GM21390 (cell line): ENCODE results near the gene MSH5.
"Not testable (repeated sequence)": the region's sequence is repeated elsewhere in the genome, so short reads cannot be mapped to it uniquely, and the experiment has no call there.

Experiments
- ATAC-seq: cut with Tn5 transposase; IDR thresholded peaks from one replicate; pipeline ENCODE4 v1.9.1; 2021; ENCODE audit not compliant: unreplicated experiment

The MSH5 gene

DNA sequence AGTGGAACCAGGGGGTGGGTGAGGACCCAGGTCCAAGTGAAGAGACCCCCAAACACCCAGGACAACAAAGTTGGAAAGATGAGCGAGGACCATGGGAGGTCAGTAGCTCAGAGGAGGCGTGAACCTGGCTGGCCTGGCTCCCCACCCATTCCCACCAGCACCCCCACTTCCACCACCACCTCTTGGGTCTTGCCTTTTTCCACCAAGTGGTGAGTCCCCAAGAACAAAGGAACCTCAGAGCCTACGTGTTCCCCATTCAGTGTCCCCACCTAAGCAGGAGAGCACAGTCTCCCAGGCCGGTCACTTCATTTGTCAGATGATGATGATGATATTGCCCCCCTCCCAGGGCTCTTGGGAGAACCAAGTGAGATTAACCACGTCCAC lies 37.9 kb downstream of the MSH5 start:
- no peak for ATAC-seq

DNA sequence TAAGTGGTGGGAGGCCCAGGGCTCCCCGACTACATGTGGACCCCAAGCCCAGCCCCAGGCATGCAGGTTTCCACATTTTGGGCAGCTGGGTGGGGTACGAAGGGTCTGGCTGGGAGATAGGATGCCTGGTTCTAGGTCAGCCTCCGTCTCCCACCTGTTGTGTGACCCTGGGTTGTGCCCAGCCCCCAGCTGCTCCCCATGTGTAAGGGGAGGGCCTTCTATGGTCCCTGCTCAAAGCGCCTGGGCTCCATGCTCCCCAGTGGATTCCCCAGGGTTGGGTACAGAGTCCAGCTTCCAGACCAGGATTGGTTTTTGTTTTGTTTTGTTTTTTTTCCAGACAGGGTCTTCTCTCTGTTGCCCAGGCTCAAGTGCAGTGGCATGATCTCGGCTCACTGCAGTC lies 38.4 kb downstream of the MSH5 start:
- no peak for ATAC-seq

DNA sequence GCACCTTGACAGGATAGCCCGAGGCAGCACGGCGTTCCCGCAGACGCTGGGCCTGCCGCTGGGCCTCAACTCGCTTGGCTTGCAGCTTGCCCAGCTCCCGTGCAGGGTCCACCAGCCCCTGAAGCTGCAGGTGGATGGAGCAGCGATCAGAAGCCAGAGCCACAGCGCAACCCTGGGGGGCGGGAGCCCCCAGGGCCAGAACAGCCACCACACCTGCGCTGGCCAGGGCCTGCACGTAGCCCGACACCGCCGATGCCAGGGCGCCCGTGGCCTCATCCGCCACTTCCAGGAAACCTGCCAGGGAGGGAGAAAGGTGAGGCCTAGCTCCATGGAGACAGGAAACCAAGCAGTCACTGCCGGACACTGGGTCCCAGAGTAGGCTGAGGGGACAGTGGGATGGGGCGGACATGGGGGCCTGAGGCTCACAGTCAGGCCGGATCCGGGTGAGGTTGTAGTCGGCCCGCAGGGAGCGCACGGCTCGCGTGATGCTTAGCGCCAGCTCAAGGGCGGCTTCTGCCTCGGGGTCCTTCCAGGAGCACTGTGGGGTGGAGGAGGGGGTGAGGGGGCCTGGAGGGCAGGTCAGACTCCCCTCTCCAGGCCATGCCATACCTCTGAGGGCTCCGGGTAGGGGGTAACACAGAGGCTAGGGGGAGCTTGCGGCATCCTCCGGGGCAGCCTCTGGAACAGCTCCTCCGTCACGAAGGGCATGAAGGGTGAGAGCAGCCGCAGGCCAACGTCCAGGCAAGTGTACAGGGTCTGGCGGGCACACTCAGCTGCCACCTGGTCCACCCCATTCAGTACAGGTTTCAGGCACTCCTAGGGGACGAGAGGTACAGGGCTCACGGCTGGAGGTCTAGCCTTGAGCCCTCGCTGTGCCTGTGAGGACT lies 39.4 kb downstream of the MSH5 start:
- no peak for ATAC-seq

DNA sequence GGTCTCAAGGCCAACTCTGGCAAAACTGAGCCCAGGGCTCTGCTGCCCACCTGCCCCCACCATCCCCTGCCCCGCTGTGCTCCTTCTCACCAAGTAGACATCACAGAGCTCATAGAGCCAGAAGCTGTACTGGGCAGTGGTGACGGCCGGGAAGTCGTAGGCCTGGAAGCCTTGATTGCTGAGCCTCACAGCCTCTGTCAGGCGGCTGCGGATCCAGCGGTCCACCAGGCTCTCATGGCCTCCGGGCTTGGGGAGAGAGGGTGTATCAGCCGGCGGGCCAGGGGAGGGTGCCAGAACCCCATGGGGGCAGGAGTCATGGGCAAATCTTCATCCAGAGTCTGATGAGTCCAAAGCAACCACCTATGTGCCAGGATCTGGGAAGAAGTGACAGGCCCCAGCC lies 40.1 kb downstream of the MSH5 start:
- no peak for ATAC-seq

DNA sequence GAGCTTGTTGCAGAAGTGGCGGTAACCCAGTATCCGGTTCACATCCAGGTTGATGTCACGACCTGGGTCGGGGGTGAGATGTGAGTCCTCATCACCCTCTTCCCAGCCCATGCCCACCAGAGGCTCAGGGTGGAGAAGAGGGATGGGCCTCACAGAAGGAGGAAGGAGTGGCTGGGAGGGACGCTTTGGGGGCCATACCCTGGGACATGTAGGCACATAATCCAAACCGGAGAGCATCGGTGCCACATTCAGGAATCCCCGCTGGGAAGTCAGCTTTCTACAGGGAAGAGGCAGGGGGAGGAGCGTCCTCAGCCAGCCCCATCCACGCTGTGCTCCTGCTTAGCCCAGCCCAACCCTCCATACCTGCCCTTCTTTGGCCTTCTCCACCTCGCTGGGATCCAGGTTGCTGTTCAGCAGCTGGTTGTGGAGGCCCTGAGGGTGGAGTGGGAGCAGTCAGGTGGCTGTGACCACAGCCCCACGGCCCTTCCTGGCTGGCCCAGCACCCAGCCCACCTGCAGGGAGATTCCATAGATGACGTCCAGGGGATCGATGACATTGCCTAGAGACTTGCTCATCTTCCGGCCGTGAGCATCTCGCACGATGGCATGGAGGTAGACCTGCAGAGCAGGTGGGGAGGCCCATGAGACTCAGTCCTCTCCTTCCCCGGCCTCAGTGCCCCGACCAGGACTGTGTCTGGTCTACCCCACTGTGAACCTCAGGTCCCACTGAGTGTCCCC lies 40.9 kb downstream of the MSH5 start:
- no peak for ATAC-seq

DNA sequence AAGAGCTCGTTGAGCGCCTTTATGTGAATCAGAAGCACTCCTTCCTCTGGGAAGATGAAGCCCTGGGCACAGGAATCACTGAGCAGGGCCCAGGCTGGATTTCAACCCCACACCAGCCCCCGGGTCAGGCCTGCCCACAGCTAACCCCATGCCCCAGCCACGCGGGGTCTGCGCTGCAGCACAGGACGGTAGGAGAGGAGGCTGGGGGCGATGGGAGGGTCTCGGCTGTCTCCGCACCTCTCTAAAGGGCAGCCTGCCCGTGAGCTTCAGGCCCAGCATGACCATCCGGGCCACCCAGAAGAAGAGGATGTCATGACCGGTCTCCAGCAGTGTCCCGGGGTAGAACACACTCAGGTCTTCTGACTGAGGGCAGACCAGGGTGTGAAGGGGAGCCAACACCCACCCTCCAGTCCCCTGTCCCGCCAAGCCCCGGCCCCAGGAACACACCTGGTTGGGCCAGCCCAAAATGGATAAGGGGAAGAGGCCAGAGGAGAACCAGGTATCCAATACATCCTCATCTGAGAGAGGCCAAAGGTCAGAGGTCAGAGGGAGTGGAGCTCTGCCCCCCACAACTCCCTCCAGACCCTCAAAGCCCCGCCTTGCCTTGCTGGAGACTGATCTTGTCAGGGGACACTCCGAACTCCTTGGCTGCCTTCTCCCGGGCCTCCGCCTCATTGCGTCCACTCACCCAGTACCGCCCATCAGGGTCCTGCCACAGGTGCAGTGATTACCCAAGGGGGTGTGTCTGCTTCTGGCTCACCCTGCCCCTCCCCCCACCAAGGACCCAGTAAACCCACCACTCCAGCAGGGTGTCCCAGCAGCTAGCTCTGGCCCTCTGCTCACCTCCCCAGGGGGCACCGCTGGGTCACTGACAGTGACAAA lies 41.7 kb downstream of the MSH5 start:
- no peak for ATAC-seq

DNA sequence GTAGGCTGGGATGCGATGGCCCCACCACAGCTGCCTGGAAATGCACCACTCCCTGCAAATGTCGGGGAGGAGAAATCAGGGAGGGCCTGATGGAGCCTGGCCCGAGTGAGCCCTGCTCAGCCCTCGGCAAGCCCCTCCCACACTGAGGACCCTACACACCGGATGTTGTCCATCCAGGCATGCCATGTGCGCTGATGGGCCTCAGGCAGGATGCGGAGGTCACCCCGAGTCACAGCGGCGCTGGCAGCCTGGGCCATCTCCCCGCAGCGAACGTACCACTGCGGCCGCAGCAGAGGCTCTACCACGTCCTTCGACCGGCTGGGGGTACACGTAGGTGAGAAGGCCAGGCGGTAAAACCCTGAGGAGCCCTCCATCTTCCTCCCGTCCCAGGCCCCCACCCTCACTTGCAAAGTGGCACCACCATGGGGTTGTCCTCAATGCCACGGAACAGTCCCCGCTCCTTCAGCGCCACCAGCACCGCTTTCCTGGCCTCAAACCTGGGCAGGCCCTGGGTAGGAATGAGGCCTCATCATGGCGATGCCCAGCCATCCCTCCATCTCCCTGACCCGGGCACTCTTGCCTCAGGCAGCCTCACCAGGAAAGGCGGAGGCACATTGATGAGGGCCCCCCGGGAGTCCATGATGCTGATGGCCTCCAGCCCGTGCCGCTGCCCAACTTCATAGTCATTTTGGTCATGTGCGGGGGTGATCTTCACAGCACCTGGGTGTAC lies 42.5 kb downstream of the MSH5 start:
- no peak for ATAC-seq

DNA sequence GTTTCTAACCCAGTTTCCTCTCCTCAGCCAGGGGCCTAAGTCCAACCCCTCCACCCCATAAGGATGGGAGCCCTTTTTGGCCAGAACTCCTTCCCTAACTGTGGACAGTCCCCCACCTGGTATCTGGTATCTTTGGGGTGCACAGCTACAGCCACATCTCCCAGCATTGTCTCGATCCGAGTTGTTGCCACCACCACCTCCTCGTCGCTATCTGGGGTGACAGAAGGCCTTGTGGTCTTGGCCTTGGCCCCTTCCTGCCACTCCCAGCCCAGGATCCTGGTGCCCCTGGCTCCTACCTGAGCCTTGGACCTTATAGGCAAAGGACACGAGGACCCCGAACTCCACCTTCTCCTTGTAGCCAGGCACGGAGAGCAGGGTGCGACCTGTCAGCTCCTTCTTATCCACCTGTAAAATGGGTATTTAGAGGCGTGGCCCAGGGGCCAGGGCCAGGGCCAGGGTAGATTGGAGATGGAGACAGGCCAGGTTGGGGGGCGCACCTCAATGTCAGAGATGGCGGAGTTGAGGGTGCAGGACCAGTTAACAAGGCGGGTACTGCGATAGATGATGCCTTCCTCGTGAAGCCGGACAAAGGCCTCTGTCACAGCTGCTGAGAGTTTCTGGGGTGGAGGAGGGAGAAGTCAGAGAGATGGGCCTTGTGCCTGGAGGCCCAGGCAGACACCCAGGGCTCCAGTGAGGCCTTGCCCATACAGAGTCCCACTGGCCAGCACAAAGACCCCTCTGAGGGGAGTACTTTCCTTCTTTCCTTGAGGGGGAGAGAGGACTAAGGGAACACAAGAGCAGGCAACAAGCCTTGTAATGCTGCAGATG lies 44.5 kb downstream of the MSH5 start:
- ATAC-seq: no peak

DNA sequence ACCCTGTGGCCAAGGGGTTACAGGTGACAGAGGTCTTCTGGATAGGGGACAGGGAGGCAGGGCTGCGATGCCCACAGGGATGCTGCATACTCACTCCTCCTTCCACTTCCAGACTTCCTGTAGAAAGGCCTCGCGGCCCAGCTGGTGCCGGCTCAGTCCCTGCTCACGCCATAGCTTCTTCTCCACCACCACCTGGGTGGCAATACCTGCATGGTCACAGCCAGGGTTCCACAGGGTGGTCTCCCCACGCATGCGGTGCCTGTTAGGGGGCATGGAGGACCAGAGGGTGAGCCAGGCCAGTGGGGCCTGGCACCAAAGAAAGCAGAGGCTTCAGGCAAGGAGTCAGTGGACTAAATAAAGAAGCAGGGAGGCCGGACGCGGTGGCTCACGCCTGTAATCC lies 45.7 kb downstream of the MSH5 start:
- ATAC-seq: no peak

DNA sequence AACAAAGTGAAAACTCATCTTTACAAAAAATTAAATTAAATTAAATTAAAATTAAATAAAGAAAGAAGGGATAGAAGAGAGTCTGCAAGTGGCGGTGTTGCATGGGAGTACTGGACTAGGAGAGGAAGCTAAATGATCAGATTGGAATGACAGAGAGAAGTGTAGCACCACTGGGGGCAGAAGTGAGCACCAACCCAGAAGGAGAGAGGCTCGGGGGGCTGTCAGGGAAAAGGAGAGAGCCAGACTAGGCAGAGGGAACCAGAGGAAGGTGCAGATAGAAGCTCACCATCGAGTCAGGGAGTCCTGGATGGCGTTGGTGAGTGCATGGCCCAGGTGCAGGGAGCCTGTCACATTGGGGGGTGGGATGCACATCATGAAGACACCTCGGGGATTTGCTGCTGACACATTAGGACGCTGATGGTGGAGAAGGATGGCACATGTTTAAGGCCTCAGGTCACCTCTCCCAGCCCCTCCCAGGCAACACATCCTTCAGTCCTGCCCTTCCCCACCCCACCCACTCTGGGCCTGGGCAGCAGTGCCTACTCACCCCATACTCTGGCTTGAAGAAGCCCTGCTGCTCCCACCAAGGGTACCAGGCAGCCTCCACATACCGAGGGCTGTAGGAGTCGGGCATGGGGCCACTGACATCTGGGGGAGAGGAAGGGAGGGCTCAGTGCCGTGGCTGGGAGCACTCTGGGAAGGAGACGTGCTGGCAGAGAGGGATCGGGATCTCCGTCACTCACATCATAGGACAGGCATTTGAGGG lies 51.7 kb downstream of the MSH5 start:
- ATAC-seq: no peak

DNA sequence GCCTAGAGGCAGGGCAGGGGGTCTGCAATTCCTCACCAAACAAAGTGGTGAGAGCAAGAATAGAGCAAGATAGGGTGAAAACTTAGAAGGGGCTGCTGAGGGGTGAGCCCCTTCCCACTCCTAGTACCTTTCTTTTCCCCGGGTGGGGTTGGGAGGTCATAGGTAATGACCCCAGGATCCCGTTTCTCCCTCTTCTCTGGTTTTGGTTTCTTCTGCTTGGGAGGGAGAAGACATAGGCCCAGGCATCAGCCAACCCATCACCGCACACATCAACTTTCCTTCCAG lies 52.2 kb downstream of the MSH5 start:
- ATAC-seq: no peak

DNA sequence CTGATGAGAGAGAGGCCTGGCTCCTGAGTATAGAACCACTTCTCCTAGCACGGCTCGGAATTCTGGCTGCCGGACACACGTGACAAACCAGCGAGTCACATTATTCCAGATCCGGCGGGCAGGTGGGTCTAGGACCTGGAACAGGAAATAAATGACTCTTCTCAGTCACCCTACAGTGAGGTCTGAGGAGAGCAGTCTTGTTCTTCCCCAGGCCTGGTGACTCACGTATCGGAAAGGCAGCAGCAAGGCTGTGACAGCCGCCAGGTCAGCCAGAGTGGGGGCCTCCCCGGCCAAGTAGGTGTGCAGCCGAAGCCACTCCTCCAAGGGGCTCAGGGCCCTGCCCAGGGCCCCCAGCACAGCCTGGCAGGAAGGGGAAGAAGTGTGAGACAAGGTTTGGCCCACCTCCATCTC lies 53.0 kb downstream of the MSH5 start:
- no peak for ATAC-seq

DNA sequence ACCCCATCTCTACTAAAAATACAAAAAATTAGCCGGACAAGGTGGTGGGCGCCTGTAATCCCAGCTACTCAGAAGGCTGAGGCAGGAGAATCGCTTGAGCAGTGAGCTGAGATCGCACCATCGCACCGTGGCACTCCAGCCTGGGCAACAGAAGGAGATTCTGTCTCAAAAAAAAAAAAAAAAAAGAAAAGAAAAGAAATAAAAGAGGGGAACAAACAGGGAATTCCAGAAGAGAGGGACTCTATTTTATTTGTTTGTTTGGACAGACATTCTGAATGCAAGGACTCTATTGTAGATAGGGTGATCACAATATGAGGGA lies 54.1 kb downstream of the MSH5 start:
- not testable (repeated sequence) for ATAC-seq

DNA sequence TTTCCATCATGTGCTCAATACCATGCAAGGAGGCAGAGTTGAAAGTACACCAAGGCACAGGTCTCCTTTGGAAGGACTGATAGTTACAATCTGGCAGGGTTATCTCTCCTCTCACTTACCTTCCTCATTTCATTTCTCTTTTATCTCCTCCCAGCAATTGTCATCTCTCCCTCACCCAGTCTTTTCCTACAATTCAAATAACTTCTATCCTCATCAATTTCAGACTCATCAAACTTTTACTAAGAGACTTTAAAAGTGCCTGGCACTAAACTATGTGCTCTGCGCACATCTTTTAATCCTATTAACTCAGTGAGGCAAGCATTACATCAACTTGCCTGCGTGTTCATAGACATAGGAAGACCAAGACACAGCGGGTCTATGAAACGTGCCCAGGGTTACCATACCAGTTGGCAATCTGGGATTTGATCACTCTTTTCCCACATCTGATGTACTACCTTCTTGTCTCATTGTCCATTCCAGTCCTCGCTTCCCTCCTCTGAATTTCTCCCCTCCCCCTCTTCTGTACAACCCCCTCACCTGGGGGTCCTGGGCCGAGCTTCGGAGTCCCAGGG lies 54.6 kb downstream of the MSH5 start:
- no peak for ATAC-seq

DNA sequence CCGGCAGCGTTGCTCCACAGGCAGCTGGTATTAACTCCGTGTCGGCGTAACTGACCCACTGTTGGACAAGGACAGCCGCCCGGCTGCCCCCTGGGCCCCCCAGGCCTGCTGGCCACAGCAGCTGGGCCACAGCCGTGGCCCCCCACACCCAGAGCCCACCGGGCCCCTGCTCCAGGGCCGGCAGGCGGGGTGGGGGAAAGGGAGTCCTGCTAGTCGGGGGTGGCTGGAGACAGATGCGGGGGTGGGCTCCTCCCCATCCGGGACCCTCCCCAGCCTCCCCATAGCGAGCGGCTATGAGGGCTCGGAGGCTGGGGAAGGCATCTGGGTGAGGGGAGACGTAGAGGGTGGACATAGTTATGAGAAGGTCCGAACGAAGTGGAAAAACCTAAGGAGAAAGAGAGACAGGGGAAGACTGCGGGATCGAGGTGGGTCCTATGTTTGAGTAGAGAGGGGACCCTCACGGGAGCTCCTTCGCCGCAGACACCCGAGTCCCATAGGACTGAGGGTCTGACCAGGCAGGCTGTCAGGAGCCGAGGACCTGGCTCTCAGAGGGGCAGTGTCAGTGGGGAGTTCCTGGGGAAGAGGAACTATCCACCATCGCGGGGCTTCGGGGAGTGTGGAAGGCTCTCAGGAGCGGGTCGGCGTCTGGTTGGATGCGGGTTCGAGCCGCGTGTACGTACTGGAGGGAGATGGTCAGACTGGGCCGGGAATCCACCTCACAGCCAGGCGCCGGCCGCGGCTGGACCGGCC lies 55.2 kb downstream of the MSH5 start:
- ATAC-seq: peak; percentile 20

DNA sequence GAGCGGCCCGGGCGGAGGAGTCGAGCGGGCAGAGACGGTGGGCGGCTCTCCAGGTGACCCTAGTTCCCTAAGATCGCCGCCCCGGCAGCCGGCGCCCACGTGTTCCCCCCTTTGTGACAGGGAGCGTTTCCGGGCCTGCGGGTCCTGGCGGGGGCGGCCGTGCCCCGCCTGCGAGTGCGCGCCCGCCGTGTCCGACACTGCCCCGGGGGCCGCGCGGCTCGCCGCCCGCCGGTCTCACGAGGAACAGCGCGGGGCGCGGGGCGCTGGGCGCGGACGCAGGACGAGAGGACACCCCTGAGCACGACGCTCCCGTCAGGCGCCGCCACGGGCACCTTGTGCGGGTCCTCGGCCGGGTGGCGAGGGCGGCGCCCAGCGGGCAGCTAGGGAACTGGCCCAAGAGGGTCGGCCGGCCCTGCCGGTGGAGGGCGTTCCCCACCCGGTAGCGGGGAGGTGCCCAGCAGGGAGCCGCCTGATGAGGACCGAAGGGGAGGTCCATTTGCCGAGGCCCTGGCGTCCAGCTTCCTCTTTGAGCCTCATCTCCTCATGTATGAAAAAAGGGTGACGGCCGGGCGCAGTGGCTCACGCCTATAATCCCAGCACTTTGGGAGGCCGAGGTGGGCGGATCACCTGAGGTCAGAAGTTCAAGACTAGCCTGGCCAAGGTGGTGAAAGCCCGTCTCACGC lies 56.0 kb downstream of the MSH5 start, which contains the start of gene VARS1:
Gene VARS1, minus strand, starts transcription at position 137 of the 683 bp plus-strand sequence. CDS start 535 bp downstream, outside the sequence.
- ATAC-seq: peak; percentile 78

DNA sequence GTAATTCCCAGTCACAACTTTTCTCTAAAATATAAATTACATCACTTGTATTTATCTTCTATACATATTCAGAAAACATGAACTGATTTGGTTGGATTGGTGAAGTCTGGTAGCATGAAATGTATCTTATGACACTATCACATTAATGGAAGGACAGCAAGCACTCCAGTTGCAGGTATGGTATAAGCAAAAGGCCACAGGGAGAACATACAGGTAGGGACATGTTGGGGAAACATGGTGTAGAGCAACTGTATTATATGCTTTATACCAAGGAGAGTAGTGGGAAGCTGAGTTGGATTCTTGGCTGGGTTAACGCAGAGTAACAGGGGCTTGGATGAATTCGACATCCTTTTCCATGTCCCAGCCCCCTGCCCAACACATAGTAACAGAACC lies 57.2 kb downstream of the MSH5 start:
- ATAC-seq: no peak

DNA sequence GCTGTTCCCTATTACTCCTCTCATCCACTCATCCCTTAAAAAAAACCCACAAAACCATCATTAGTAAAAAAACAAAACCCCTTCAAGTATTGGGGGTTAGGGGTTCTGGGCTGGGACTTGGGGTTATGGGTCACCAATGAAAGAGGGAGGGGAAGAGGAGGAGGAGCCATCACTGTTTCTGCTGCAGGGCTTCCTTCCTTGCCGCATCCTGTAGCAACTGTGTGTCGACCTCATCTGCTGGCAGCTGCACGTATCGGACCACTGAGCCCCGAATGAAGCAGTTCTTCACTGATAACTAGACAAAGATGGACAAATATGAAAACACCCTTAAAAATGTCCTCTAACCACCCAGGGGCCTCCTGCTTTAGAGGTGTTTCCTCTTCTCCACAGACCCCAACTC lies 57.8 kb downstream of the MSH5 start:
- ATAC-seq: no peak
